Hindlimb muscle (tissue), 1 donor: ENCODE measurements around the gene CTBP1. TPM values are rescaled to one million over a fixed set of nuclear protein-coding genes. Genes with fewer than 3 reads are reported as not detected.

Source experiments
- DNase-seq: peaks from one replicate; pipeline ENCODE4 v3.0.0-alpha.2; 2013
- polyA plus RNA-seq: library from polyadenylated mRNA; unstranded; fragments of 120-200 nt; gene quantifications from one replicate; pipeline ENCODE4 v1.2.1, GENCODE V29; 2013; ENCODE audit not compliant: insufficient read length

CTBP1 gene
- polyA plus RNA-seq, 1 donor, result 133 TPM

DNA sequence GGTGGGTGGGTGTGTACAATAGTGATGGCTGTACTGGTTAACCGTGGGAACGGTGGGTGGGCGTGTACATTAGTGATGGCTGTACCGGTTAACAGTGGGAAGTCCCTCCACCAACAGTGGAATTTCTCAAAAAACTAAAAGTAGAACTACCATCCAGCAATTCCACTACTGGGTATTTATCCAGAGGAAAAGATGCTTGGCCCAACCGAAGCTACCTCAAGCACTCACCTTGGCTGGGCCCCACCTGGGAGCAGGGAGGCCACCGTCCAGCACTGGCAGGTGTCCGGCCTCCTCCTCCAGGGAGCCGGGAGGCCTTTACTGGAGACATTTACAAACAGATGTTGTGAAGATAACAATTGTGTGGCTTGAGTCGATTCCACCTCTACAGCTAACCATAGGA, 34.8 kb upstream of the CTBP1 start:
- no peak for DNase-seq

DNA sequence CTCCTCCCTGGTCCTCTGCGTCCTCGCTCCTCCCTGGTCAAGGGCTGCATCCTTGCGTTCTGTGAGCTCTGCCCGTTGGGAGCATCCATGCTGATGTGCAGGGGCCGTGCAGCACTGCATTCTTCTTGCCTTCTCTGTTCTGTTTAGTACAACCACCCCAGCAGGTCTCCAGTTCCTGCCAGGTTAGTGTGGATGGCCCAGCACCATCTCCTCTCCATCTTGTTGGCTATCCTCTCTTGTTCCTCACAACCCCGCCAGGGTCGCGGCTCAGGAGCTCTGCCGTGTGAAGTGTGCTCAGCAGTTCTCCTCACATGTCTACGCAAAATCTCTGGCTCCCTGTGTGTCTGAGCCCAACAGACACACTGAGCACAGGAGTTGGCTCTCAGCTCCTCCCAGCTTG, 30.3 kb upstream of the CTBP1 start:
- DNase-seq, result no peak

- no peak for DNase-seq
Measured at GRCh38 chr4:1277667-1278665, 29.0 kb upstream of the CTBP1 start.

DNA sequence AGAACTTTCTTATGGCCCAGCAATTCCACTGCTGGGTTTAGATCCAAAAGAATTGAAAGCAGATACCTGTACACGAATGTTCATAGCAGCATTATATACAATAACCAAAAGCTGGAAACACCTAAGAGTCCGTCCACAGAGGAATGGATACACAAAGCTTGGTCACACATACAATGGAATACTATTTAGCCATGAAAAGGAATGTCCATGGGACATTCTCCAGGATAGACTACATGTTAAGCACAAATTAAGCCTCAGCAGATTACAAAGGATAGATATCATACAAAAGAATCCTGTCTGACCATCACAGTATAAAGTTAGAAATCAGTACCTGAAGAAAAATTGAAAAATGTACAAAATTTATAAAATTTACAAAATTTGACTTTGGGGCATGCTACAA, 28.1 kb upstream of the CTBP1 start:
- DNase-seq, result no peak

DNA sequence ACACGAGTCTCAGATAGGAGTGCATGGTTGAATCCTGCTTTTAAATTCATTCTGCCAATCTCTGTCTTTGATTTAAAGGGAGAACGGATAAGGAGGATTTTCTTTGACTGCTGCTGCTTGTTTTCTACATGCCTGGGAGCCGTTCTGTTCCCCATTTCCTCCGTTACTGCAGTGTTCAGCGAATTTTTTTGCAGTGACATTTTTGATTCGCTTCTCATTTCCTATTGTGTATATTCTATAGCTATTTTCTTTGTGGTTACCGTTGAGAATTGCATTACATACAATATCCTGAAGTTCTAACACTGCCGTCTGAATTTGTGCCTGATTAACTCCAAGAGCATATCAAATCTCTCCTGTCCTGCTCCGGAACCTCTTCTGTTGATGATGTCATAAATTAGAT, 25.9 kb upstream of the CTBP1 start:
- no peak for DNase-seq

GRCh38 chr4:1271686-1272085, 22.8 kb upstream of the CTBP1 start:
- DNase-seq, result no peak

DNA sequence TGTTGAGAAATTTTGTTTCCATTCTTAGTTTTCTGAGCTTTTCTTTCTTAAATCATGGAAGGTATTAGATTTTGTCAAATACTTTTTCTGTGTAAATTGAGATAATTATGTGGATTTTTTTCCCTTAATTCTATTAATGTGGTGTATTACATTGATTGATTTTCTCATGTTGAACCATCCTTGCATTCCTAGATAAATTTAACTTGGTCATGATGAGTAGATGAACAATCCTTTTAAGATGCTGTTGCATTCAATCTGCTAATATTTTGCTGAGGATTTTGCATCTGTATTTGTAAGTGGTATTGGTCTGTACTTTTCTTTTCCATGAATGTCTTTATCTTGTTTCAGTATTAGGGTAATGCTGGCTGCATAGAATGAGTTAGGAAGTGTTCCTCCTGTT, 20.3 kb upstream of the CTBP1 start:
- DNase-seq, result no peak

DNA sequence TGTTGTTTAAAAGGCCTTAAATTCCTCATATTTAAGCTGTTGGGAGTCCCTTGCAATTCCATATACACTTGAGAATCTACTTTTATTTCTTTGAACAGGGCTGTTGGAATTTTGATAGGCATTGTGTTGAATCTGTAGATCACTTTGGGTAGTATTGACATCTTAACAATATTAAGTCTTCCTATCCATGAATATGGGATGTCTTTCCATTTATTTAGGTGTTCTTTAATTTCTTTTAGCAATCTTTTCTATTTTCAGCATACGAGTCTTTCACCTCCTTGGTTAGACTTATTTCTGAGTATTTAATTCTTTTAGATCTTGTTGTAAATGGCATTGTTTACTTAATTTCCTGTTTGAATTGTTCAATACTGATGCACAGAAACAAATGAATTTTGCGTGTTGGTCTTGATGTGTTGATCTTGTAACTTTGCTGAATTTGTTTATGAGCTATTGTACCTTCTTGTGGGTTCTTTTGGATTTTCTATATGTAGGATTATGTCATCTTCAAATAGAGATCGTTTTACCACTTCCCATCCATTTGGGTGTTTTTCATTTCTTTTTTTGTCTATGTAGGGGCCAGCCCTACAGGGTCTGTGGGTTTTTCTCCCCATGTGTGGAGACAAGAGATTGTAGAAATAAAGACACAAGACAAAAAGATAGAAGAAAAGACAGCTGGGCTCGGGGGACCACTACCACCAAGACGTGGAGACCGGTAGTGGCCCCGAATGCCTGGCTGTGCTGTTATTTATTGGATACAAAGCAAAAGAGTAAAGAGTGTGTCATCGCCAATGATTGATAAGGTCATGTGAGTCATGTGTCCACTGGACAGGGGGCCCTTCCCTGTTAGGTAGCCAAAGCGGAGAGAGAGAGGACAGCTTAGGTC, 18.2 kb upstream of the CTBP1 start:
- no peak for DNase-seq

DNA sequence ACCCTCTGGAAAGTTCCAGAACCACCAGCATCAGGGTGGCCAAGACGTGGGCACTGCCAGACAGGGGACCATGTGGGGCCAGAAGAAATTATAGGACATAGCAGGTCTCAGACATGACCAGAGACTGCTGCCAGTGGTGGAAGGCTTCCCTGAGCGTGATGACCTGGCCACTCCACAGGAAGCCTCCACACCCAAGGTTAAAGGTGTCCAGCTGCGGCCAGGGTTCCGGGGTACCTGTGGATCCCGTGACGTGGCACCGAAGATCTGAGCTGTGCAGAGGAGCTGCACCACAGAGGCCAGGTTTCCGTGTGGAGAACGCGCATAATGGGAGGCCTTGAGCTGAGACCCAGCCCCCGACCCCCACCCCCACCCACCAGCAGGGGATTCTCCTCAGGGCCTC, 16.4 kb upstream of the CTBP1 start:
- no peak for DNase-seq

DNA sequence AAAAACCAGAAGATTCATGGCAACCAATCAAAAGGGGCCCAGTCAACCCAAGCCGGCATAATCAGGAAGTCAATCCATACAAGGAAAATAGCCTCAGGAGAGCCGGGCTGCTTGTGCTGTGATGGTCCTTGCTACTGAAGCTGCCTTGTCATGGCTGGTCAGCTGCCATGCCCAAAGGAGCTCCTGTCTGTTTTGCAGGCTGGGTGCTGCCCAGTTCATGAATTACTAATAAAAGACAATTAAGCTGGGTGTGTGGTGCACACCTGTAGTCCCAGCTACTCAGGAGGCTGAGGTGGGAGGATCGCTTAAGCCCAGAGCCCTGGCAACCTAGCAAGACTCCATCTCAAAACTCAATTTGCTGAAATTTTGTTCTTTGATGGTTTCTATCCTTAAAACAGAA, 16.0 kb upstream of the CTBP1 start:
- no peak for DNase-seq

DNA sequence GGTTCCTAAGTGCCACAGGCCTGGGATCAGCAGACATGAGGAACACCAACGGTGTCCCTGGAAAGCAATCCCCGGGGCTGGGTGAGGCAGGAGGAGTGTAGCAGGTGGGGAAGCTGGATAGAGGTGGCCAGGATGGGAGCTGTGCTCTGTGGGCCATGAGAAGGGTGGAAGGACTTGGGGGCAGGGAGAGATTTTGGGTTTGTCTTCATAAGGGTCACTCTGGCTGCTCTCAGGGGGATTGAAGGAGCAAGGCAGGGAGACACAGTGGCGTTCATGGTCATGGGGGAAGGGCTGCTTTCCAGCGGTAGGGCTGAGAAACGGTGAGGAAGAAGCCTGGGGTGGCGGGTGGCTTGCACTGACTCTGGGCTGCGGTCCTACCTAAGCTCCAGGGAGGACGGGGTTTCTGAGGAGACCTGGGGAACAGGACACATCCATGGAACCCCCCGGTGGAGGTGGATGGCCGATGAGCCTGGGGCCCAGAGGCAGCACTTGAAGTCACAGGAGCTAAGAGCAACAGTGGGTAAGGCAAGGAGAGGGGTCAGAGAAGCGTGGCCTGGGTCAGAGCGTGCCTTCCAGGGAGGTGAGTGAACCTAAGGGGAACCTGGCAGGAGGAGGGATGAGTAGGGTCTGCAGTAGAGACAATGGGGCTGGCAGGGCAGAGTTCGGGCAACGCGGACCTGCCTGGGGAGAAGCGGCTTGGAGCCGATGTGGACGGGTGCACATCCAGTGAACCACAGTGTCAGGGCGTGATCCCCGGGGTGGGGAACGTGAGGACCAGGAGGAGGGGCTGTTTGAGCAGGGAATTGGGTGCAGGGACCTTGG, 12.4 kb upstream of the CTBP1 start:
- DNase-seq, result no peak

DNA sequence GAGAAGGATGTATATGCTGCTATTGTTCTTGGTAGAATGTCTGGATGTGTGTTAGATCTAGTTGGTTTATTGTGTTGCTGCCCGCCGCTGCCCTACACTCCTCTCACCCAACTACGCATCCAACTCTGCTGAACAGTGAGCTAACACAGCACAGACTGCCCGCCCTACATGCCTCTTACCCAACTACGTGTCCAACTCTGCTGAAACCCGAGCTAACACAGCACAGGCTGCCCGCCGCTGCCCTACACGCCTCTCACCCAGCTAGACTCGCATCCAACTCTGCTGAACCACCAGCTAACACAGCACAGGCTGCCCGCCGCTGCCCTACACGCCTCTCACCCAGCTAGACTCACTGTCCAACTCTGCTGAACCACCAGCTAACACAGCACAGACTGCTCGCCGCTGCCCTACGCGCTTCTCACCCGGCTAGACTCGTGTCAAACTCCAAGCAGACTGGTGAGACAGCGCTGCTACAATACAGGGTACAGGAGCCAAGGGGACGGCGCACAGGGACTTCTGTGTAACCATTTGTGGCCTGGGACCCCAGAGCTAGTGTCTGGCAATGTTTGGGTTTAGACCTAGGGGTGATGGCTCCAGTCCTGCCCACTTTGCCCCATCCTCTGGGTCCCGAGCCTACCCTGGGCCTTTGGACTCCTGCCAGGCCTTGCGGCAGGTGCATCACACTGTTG, 11.6 kb upstream of the CTBP1 start:
- no peak for DNase-seq

- no peak for DNase-seq
Measured at GRCh38 chr4:1259966-1260365, 11.0 kb upstream of the CTBP1 start.

GRCh38 chr4:1258457-1258856, 9.5 kb upstream of the CTBP1 start:
- DNase-seq, result no peak

- DNase-seq, result no peak
Measured at GRCh38 chr4:1255699-1256098, 6.8 kb upstream of the CTBP1 start.

GRCh38 chr4:1255151-1255550, 6.2 kb upstream of the CTBP1 start:
- DNase-seq, result no peak

DNA sequence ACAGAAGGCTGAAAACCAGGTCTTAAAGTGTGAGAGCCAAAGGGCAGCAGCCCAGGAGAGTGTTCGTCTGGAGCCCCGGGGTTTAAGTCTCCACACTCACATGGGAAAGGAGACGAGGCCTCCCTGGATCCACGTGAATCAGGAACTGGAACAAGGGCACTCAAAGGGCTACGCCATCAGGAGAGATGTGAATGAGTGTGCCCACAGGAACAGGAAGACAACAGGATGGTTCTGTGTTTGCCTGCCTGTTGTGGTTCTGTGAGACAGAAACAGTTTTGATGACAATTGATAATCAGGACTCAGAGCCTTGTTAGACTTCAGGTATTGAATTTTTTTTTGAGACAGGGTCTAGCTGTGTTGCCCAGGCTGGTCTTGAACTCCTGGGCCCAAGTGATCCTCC, 4.9 kb upstream of the CTBP1 start:
- no peak for DNase-seq

- no peak for DNase-seq
Measured at GRCh38 chr4:1252928-1253492, 4.1 kb upstream of the CTBP1 start.

- DNase-seq, result no peak
Measured at GRCh38 chr4:1251773-1252066, 2.8 kb upstream of the CTBP1 start.

DNA sequence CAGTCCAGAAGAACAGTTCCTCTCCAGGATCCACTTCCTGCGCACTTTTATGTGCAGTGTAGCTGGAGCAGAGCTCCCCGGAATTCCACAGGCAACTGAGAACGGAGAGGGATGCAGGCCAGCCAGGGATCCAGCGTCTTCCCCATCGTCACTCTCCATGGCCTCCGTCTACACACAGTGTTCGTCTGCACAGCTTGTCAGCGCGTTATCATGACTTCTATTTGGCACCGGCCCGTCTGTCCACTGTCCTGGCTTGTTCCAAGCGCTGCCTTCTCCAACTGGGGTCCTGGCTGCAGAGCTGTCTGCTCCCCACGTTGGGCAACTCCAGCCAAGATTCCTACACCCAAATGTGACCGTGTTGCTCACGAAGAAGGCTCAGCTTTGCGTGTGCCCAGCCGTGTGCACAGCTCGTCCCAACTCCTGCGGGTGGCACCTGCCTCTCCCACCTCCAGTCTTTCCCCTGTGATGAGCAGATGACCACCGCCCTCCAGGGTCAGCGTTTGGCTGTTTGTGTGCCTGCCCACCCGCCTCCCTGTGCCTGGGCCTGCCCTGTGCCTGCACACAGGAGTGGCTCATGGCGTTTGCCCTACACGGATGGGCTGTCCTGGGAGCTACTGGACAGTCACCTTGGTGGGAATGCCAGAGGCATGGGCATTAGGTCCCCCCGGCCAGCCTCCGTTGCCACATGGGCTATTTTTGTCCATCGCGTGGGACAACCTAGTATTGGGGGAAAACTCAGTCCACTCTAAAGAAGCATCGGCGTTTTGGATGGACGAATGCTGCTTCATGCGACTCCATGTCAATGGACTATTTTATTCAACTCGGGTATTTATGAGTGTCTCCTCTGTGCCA, 2.2 kb upstream of the CTBP1 start:
- DNase-seq, result no peak

DNA sequence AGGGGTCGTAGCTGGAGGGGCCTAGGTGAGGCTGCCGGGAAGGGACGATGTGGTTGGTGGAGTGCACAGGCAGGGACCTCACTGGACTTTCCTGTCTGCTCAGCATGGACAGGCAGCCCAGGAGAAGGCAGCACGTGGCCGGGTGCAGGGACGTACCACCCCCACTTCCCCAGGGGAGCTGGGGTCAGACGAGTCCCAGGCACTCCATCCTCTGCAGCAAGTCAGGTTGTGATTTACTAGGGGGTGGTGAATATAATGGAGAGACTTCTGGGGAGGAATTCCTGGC, 1.5 kb upstream of the CTBP1 start:
- DNase-seq, result no peak
